Central memory CD8-positive, alpha-beta T cell (primary cell): ENCODE data around the gene GOLIM4.

ENCODE experiments used
- ATAC-seq: fragments of 150-1000 bp; cut with Tn5 transposase; replicated peaks from 2 replicates; pipeline ENCODE4 v1.10.0; 2022; ENCODE audit warnings: mild to moderate bottlenecking, moderate FRiP score, moderate number of reproducible peaks; ENCODE audit not compliant: poor library complexity, severe bottlenecking; ENCODE audit errors: extremely low read depth
- DNase-seq, 2 donors: peaks; one replicate each; pipeline ENCODE4 v3.0.0; 2021; ENCODE audit warnings: low spot score in 2 of 2
- H3K27ac Mint-ChIP-seq: one replicate; pipeline ENCODE4 v1.8.0; 2022; ENCODE audit warnings: low read depth, mild to moderate bottlenecking, moderate library complexity, mixed read lengths
- H3K27me3 Mint-ChIP-seq: one replicate; pipeline ENCODE4 v1.8.0; 2022; ENCODE audit warnings: mixed read lengths
- H3K36me3 Mint-ChIP-seq: one replicate; pipeline ENCODE4 v1.8.0; 2022; ENCODE audit warnings: mild to moderate bottlenecking, moderate library complexity, mixed read lengths; ENCODE audit not compliant: insufficient read depth
- H3K4me1 Mint-ChIP-seq: one replicate; pipeline ENCODE4 v1.8.0; 2022; ENCODE audit warnings: mixed read lengths
- H3K4me3 Mint-ChIP-seq: one replicate; pipeline ENCODE4 v1.8.0; 2022; ENCODE audit warnings: mild to moderate bottlenecking, moderate library complexity, mixed read lengths
- H3K9me3 Mint-ChIP-seq: one replicate; pipeline ENCODE4 v1.8.0; 2022; ENCODE audit warnings: mixed read lengths

The GOLIM4 gene

DNA sequence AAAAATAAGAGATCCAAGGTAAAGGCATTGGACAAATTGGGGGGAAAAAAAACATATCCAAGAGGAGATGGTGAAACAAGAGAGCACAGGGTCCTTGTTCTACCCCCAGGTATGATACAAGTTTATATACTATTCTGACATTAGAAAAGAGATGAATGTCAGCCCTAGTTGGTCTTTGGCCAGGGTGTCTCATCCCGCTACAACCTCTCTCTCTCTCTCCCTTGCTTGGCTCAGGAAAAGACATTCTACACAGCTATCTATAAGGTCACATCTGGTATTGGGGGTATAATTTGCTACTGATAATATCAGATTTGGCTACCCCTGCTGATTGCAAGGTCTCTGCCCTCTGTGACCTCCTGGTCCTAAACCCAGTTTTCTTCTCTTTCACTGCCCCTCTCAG lies 117.2 kb downstream of the GOLIM4 start:
- H3K27me3 Mint-ChIP-seq: no peaks in the 10 kb centered on the region
- no peak overlapping the region for H3K4me3 Mint-ChIP-seq
- no peaks in the 10 kb centered on the region for H3K4me1 Mint-ChIP-seq
- DNase-seq (no peak), ATAC-seq (no peak)
- H3K36me3 Mint-ChIP-seq: peaks cover 2% of the 10 kb centered on the region
- H3K9me3 Mint-ChIP-seq: peaks cover 6% of the 10 kb centered on the region
- H3K27ac Mint-ChIP-seq: no peak overlapping the region

DNA sequence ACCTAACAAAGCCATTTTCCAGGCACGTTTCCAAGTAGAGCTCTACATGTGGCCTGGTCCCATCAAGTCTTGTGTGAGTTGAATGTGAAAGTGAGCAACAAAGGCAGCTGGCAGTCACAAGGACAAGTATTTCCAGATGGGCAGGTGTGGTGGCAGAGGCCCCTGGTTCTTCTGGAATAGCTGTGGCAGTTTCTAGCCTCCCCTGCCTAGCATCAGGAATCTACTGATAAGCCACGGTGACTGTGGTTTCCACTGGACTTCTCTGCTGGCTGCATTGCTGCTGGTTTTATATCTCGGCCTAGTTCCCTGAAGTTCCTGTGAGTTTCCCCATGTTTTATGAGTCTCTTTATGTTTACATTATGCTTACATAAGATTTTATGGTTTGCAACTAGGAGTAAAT lies 117.7 kb downstream of the GOLIM4 start:
- Mint-ChIP-seq H3K4me1 (no peaks in the 10 kb centered on the region), H3K27ac (no peak overlapping the region)
- no peak for ATAC-seq

DNA sequence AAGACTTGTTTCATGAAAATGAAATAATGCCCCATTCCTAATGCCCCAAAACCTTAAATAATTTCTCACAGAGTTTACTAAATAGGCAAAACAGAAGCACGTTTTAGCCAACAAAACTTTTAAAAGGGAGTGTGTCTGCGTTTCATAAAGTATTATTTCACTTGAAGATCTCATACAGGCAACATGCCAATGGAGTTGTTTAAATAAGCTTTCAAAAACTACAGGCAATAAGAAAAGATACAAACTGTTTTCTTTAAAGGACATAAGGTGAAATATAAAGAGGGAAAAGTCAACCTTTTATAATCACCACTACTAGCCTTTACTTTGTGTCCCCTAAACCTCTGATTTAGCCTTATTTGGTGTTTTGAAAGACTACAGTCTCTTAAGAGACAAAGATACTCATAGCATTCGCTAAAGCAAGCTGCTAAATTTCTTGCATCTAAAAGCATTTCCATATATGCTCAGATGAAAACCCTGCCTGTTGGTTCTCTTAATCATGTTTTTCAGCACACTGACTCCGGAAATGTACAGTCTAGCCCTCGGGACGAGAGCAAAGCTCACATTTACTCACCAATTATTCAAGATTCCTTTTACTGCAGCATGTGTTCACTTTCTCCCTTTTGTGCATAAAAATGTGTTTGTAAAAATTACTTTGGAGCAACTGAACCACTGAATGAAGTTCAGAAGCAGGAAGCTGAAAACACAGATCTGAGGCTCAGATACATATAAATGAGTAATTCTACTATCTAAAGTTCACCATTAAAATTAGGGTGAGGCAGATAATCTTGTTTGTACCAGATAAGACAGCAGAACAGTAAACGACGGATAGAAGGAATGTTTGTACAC lies 119.0 kb downstream of the GOLIM4 start:
- DNase-seq (no peak), ATAC-seq (no peak)
- Mint-ChIP-seq H3K4me1 (no peaks in the 10 kb centered on the region), H3K36me3 (peaks cover 2% of the 10 kb centered on the region), H3K4me3 (no peak overlapping the region), H3K27me3 (no peaks in the 10 kb centered on the region), H3K9me3 (peaks cover 6% of the 10 kb centered on the region), H3K27ac (no peak overlapping the region)

More for the DNA sequence above, 117.7 kb downstream of the GOLIM4 start:
- peaks cover 6% of the 10 kb centered on the region for H3K9me3 Mint-ChIP-seq
- no peaks in the 10 kb centered on the region for H3K27me3 Mint-ChIP-seq
- no peak overlapping the region for H3K4me3 Mint-ChIP-seq
- DNase-seq: no peak
- H3K36me3 Mint-ChIP-seq: peaks cover 2% of the 10 kb centered on the region

DNA sequence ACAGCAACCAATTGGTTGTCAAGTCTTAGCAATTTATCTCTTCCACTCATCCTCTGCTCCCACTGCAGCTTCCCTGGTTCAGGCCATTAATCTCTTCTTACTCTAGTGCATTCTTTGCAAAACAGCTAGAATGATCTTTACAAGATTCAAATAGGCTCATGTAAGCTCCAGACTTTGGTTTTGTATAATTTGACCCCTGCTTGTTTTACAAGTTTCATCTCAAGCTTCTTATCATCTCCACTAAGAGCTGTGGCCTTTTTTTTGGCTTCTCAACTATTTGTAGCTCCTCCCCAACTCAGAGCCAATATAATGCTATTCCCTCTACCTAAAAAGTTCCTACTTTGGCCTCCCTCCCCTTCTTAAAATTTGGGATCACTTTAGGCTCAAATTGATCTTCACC lies 121.8 kb downstream of the GOLIM4 start:
- H3K4me3 Mint-ChIP-seq: no peak overlapping the region

DNA sequence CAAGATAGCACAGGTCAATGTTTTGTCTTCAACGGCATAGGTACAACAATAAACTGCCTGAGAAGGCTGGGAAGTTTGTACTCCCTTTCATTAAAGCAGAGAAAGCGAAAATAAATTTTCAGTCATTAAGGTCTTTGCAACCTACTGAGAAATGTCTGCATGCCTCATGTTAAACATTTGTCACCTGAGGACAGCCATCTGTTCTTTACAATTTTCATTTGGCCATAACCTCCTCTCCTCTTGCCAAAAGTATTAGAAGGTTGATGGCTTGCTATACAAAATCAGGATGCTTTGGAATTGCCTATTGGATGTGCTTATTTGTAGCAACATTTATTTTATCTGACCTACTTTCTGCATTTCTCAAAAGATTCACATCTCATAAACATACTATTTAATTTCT lies 122.7 kb downstream of the GOLIM4 start:
- Mint-ChIP-seq H3K9me3 (peaks cover 6% of the 10 kb centered on the region), H3K27me3 (no peaks in the 10 kb centered on the region), H3K27ac (no peak overlapping the region), H3K4me1 (no peaks in the 10 kb centered on the region), H3K36me3 (peaks cover 2% of the 10 kb centered on the region), H3K4me3 (no peak overlapping the region)
- ATAC-seq: no peak
- DNase-seq: no peak

More for the DNA sequence above, 121.8 kb downstream of the GOLIM4 start:
- Mint-ChIP-seq H3K4me1 (no peaks in the 10 kb centered on the region), H3K27ac (no peak overlapping the region), H3K27me3 (no peaks in the 10 kb centered on the region), H3K9me3 (peaks cover 6% of the 10 kb centered on the region), H3K36me3 (peaks cover 2% of the 10 kb centered on the region)
- DNase-seq: no peak
- ATAC-seq: no peak

DNA sequence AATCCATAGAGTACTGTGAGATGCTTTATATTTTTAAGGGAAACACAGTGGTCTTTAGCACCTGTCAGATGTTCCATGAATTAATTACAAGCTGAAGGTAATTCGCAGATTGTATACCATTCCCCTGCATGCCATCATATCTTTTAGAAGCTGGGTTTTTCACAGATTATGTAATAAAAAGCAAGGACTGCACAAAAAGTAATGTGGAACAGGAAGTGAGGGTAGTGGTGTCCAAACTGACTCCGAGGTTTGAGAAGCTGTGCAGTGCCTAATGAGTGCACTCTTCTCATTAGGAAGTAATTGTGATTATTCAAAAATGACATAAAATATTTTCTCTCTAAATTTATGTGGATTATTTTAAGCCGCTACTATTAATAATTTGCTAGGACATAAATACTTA lies 123.2 kb downstream of the GOLIM4 start:
- Mint-ChIP-seq H3K9me3 (peaks cover 6% of the 10 kb centered on the region), H3K27ac (no peak overlapping the region), H3K4me1 (no peaks in the 10 kb centered on the region), H3K27me3 (no peaks in the 10 kb centered on the region), H3K4me3 (no peak overlapping the region), H3K36me3 (peaks cover 2% of the 10 kb centered on the region)
- ATAC-seq (no peak), DNase-seq (no peak)

DNA sequence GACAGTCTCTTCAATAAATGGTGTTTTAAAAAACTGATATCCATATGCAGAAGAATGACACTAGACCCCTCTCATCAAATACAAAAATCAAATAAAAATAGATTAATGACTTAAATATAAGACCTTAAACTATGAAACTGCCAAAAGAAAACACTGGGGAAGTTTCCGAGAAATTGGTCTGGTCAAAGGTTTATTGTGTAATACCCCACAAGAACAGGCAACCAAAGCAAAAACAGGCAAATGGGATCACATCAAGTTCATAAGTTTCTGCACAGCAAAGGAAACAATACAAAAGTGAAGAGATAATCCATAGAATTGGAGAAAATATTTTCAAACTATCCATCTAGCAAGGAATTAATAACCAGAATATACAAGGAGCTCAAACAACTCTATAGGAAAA lies 126.2 kb downstream of the GOLIM4 start:
- Mint-ChIP-seq H3K27me3 (no peaks in the 10 kb centered on the region), H3K4me1 (no peaks in the 10 kb centered on the region), H3K9me3 (no peaks in the 10 kb centered on the region), H3K4me3 (no peak overlapping the region), H3K27ac (no peak overlapping the region), H3K36me3 (no peaks in the 10 kb centered on the region)
- ATAC-seq (no peak), DNase-seq (no peak)

DNA sequence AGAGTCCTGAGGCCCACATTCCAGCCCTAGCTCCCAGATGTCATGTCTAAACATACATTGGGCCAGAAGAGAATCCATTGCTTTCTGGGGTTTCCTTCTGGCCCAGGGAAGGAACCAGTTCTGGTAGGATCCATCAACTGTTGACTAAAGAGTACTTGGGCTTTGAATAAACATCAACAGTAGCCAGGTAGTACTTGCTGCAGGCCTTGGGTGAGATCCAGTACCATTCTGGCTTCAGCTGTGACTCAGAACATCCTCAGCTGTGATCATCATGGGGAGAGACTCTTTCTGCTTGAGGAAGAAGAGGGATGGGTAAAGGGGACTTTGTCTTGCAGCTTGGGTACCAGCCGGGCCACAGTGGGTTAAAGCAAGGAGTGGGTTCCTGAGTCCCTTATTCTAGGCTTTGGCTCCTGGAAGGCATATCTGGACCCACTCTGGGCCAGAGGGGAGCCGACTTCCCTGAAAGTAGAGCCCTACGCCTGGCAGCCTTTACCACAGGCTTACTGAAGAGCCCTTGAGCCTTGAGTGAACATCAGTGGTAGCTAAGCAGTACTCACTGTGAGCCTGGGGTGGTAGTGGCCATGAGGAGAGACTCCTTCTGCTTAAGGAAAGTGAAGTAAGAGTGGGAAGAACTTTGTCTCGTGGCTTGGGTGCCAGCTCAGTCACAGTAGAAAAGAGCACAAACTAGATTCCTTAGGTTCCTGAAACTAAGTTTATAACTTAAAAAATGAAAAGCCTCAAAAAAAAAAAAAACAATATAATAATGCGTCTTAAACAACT lies 128.3 kb downstream of the GOLIM4 start:
- no peaks in the 10 kb centered on the region for H3K27me3 Mint-ChIP-seq
- ATAC-seq: no peak
- H3K4me1 Mint-ChIP-seq: no peaks in the 10 kb centered on the region
- no peaks in the 10 kb centered on the region for H3K9me3 Mint-ChIP-seq
- no peak for DNase-seq
- no peak overlapping the region for H3K27ac Mint-ChIP-seq
- no peaks in the 10 kb centered on the region for H3K36me3 Mint-ChIP-seq
- H3K4me3 Mint-ChIP-seq: no peak overlapping the region
